Tibial nerve (tissue), 4 donors: ENCODE data around the gene TBC1D5. TPM values are rescaled to one million over a fixed set of nuclear protein-coding genes. Genes with fewer than 3 reads are reported as not detected.

Source experiments
- DNase-seq, 2 donors: peaks; one replicate each; pipeline ENCODE4 v3.0.0-alpha.2; 2019; ENCODE audit warnings: low spot score in 2 of 2
- H3K27ac ChIP-seq, 4 donors: fragments of 200-600 bp; sonication (generic) in 3 of 4; one replicate each; pipeline ENCODE4 v1.5.1; 2017 to 2019; ENCODE audit warnings: mild to moderate bottlenecking in 1 of 4
- H3K27me3 ChIP-seq, 2 donors: fragments of 200-600 bp; sonication (generic) in 1 of 2; one replicate each; pipeline versions ENCODE4 v1.5.1 to v1.6.0; 2017 to 2019
- H3K36me3 ChIP-seq, 3 donors: fragments of 200-600 bp; sonication (generic); one replicate each; pipeline ENCODE4 v1.5.1; 2018 to 2019
- H3K4me1 ChIP-seq, 4 donors: fragments of 200-600 bp; sonication (generic) in 3 of 4; one replicate each; pipeline ENCODE4 v1.5.1; 2017 to 2019
- H3K4me3 ChIP-seq, 4 donors: fragments of 200-600 bp; sonication (generic) in 3 of 4; one replicate each; pipeline ENCODE4 v1.5.1; 2017 to 2019; ENCODE audit warnings: mild to moderate bottlenecking in 1 of 4, moderate library complexity in 1 of 4
- H3K9me3 ChIP-seq, 4 donors: fragments of 200-600 bp; sonication (generic) in 3 of 4; one replicate each; pipeline ENCODE4 v1.5.1; 2017 to 2019
- EP300 ChIP-seq, 2 donors: sonication (generic); formaldehyde crosslinking; IDR thresholded peaks; one replicate each; pipeline ENCODE4 v1.6.1; 2017; ENCODE audit warnings: antibody characterized with exemption in 2 of 2, mild to moderate bottlenecking in 1 of 2
- POLR2A ChIP-seq, 2 donors: fragments of 450-650 bp; IDR thresholded peaks; one replicate each; pipeline ENCODE4 v1.6.1; 2017; ENCODE audit warnings: antibody characterized with exemption in 2 of 2, mild to moderate bottlenecking in 2 of 2, moderate library complexity in 2 of 2
- WGBS, 2 donors: methylation state at CpG; one replicate each; pipeline ENCODE4 v1.1.5; 2018; 5-methylcytosine and 5-hydroxymethylcytosine counted together
- total RNA-seq, 4 donors: library from RNA; depleted of rRNA; stranded (reverse); fragments of >200 nt; gene quantifications; one replicate each; pipeline ENCODE4 v1.1.0, GENCODE V29; 2016
- TF ChIP-seq, protein P1 (sequence below), 5 experiments: fragments of 200-600 bp in 3 of 5; fragments of 450-650 bp in 2 of 5; sonication (generic) in 3 of 5; IDR thresholded peaks; one replicate each; pipeline ENCODE4 v1.5.1; 2016 to 2019; ENCODE audit warnings: antibody characterized with exemption in 5 of 5, mild to moderate bottlenecking in 3 of 5, moderate library complexity in 2 of 5

Gene TBC1D5
- total RNA-seq, 4 donors from 2014 or later, result 55.2 to 128 (median 79.4) TPM

DNA sequence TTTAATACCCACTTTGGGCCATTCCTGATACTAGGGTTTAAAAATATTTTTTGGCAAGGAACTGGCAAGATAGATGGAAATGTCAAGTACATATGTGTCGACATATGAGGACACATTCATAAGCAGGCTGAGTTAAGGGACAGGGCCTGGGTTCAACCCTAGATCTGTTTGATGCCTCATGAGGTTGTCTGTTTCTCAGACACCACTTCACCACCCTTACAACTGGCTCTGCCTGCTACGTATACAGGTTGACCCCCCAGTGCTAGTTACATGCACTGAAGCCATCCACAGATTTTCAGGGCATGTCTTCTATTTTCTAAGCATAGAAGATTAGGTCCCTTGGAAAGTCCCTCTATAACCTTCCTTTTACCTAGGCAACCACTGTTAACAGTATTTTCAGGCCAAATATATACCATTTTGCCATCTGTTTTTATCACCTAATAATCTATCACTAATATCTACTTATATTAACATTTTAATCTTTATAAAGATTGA lies 561.0 kb downstream of the TBC1D5 start:
- TF ChIP-seq, protein P1, sequence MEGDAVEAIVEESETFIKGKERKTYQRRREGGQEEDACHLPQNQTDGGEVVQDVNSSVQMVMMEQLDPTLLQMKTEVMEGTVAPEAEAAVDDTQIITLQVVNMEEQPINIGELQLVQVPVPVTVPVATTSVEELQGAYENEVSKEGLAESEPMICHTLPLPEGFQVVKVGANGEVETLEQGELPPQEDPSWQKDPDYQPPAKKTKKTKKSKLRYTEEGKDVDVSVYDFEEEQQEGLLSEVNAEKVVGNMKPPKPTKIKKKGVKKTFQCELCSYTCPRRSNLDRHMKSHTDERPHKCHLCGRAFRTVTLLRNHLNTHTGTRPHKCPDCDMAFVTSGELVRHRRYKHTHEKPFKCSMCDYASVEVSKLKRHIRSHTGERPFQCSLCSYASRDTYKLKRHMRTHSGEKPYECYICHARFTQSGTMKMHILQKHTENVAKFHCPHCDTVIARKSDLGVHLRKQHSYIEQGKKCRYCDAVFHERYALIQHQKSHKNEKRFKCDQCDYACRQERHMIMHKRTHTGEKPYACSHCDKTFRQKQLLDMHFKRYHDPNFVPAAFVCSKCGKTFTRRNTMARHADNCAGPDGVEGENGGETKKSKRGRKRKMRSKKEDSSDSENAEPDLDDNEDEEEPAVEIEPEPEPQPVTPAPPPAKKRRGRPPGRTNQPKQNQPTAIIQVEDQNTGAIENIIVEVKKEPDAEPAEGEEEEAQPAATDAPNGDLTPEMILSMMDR (IDR thresholded peaks at IDR 0.05), result no peak
- no peak for TF ChIP-seq POLR2A (IDR thresholded peaks at IDR 0.05)
- TF ChIP-seq EP300 (IDR thresholded peaks at IDR 0.05), result no peak
- Histone ChIP-seq H3K36me3 (peaks cover 0 to 34% (median 0%) of the 10 kb centered on the region in 3 donors), H3K4me1 (no peaks in the 10 kb centered on the region), H3K9me3 (no peaks in the 10 kb centered on the region), H3K27me3 (no peaks in the 10 kb centered on the region), H3K4me3 (no peak overlapping the region), H3K27ac (no peak overlapping the region)
- DNase-seq, result no peak
- WGBS, 2 donors, result 91 to 93% methylated on average over 2 of the region's 2 CpGs

DNA sequence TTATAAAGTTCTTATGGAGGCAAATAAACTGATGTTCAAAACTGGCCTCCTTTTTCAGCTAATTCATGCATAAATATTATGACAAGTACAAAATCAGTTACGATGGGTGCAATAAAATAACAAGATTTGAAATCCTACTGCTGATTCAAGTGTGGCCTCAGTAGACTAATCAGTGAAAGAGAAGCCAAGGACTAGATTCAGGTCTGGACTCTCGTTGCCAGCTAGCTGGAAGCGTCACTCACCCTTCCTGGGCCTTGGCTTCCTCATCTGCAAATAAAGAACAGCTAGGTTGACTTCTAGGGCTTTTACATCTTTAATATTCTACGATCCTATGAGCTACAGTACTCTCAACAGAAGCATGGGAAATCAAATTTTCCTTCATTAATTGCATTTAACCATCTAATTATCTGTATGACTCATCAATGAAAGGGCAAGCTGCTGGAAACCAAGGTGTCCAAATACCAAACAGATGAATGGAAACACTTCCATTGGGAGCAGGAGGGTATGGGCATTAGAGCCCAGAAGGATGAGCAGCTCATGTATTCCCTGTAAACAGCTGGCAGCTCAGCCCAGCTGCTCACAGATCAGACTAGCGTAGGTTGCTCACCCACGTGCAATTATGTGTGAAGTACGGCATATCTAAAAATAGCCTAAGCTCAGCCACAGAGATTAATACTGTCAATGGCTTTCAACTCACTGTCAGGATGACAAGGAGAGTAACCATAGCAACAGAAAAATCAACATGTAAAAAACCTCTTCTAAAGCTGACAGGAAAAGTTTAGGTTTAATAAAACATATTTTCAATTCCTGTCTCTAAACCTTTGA lies 562.8 kb downstream of the TBC1D5 start:
- TF ChIP-seq EP300 (IDR thresholded peaks at IDR 0.05) (no peak), POLR2A (IDR thresholded peaks at IDR 0.05) (no peak)
- TF ChIP-seq, protein P1 (IDR thresholded peaks at IDR 0.05), result no peak
- Histone ChIP-seq H3K36me3 (peaks cover 0 to 26% (median 0%) of the 10 kb centered on the region in 3 donors), H3K27ac (no peak overlapping the region), H3K4me3 (no peak overlapping the region), H3K27me3 (no peaks in the 10 kb centered on the region), H3K9me3 (no peaks in the 10 kb centered on the region), H3K4me1 (peaks cover 0 to 14% (median 0%) of the 10 kb centered on the region in 4 donors)
- 72% methylated on average over 7 of the region's 7 CpGs for WGBS, 2 donors
- no peak for DNase-seq

DNA sequence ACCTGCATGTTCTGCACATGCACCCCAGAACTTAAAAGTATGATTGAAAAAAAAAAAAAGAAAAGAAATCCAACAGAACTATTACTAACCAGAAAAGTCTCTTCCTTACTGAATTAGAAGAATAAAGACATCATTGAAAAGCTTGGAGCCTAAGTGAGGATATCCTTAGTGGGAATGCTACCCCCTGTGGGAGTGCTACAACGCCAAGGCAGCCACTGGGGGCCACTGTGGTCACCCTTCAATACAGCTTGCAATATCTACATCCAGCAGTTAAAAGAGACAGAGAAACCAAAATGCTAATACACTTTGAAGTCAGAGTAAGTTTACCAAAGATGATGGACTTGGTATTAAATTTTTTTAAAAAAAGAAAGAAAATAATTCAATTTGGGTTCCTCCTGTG lies 565.7 kb downstream of the TBC1D5 start:
- peaks cover 0 to 14% (median 0%) of the 10 kb centered on the region in 4 donors for H3K4me1 ChIP-seq
- H3K4me3 ChIP-seq, result no peak overlapping the region
- DNase-seq, result no peak
- no peak for TF ChIP-seq EP300 (IDR thresholded peaks at IDR 0.05)
- TF ChIP-seq, protein P1 (IDR thresholded peaks at IDR 0.05), result no peak
- TF ChIP-seq POLR2A (IDR thresholded peaks at IDR 0.05), result no peak
- no peak overlapping the region for H3K27ac ChIP-seq
- 43 to 54% methylated on average over 1 of the region's 1 CpG for WGBS, 2 donors
- no peaks in the 10 kb centered on the region for H3K9me3 ChIP-seq
- peaks cover 0 to 21% (median 0%) of the 10 kb centered on the region in 3 donors for H3K36me3 ChIP-seq
- H3K27me3 ChIP-seq, result no peaks in the 10 kb centered on the region

DNA sequence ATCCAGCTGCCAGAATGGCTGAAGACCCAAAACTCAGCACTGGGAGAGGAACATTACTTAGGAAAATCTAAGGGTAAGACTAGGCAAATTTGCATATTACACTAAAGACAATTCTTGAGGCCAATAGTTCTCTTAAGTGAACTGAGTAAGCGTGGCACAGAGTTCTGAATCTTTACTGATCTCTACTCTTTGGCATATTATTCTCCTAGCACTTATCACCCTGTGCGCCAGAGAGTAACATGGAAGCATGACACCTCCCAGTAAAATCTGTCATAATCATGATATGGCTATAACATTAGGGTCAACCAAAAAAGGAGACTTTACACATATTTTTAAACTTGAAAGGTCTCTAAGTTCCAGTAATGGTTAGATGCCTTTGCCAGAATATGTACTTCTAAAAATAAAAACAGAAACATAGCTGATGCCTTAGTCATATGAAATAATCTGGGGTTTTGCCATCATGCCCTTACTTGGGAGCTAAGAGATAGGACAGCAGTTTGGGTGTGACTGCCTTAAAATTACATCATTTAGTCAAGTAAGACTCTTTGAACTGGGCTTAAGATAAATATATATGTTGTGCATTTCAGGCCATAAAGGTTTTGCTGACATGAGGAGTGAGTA lies 567.1 kb downstream of the TBC1D5 start:
- DNase-seq, result no peak
- 85% methylated on average over 2 of the region's 2 CpGs for WGBS, 2 donors
- Histone ChIP-seq H3K4me3 (no peak overlapping the region), H3K27ac (no peak overlapping the region), H3K4me1 (peaks cover 0 to 14% (median 0%) of the 10 kb centered on the region in 4 donors), H3K36me3 (peaks cover 0 to 25% (median 0%) of the 10 kb centered on the region in 3 donors), H3K27me3 (no peaks in the 10 kb centered on the region), H3K9me3 (no peaks in the 10 kb centered on the region)
- TF ChIP-seq, protein P1 (IDR thresholded peaks at IDR 0.05), result no peak
- TF ChIP-seq EP300 (IDR thresholded peaks at IDR 0.05), result no peak
- no peak for TF ChIP-seq POLR2A (IDR thresholded peaks at IDR 0.05)

DNA sequence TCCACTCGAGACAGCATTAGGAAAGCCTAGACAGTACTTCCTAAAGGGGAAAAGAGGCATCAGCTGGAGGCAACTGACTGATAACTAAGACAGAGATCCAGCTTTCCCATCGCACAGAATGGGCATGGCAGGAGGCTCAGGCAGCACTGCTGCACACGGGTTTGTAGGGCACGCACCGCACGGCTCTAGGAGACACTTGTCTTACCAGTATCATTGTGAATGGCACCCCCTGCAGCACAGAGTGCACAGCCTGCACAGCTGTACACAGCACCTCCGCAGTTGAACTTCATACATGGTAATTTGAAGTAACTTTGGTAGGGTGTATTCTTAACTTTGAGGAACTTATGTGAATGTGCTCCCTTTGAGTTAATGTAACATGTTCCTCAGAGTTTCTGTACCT lies 576.1 kb downstream of the TBC1D5 start:
- WGBS, 2 donors, result 80 to 85% methylated on average over 7 of the region's 7 CpGs
- Histone ChIP-seq H3K4me3 (no peak overlapping the region), H3K4me1 (no peaks in the 10 kb centered on the region), H3K9me3 (no peaks in the 10 kb centered on the region), H3K36me3 (peaks cover 0 to 80% (median 10%) of the 10 kb centered on the region in 3 donors), H3K27ac (no peak overlapping the region), H3K27me3 (no peaks in the 10 kb centered on the region)
- DNase-seq, result no peak
- TF ChIP-seq EP300 (IDR thresholded peaks at IDR 0.05), result no peak
- TF ChIP-seq POLR2A (IDR thresholded peaks at IDR 0.05), result no peak
- TF ChIP-seq, protein P1 (IDR thresholded peaks at IDR 0.05), result no peak
